Gastrocnemius medialis (tissue), 4 donors: Measurements from ENCODE around the gene PPP1R8. TPM values are rescaled to one million over a fixed set of nuclear protein-coding genes. Genes with fewer than 3 reads are reported as not detected.
"Not testable (repeated sequence)": the region's sequence is repeated elsewhere in the genome, so short reads cannot be mapped to it uniquely, and the experiment has no call there.

Source experiments
- ATAC-seq, 2 donors: fragments of 150-250 bp; one replicate each; pipeline ENCODE4 v1.9.1; 2016
- DNase-seq, 2 donors: peaks; one replicate each; pipeline ENCODE4 v3.0.0-alpha.2; 2019
- H3K27ac ChIP-seq, 4 donors: fragments of 200-600 bp; sonication (generic); 1 replicate in 1 of 4; 2 replicates in 3 of 4; pipeline ENCODE4 v1.5.1; 2016 to 2018; ENCODE audit warnings: mild to moderate bottlenecking in 2 of 4, moderate library complexity in 1 of 4
- H3K27me3 ChIP-seq, 3 donors: fragments of 200-600 bp; sonication (generic) in 2 of 3; 1 replicate in 1 of 3; 2 replicates in 2 of 3; pipeline versions ENCODE4 v1.5.1 to v1.6.0; 2016 to 2019; ENCODE audit warnings: mild to moderate bottlenecking in 1 of 3, moderate library complexity in 1 of 3
- H3K36me3 ChIP-seq, 2 donors: fragments of 200-600 bp; sonication (generic) in 1 of 2; one replicate each; pipeline ENCODE4 v1.5.1; 2017 to 2018
- H3K4me1 ChIP-seq, 2 donors: fragments of 200-600 bp; sonication (generic) in 1 of 2; one replicate each; pipeline ENCODE4 v1.5.1; 2016 to 2017; ENCODE audit warnings: mild to moderate bottlenecking in 2 of 2
- H3K4me3 ChIP-seq, 4 donors: fragments of 200-600 bp; sonication (generic) in 3 of 4; 1 replicate in 1 of 4; 2 replicates in 3 of 4; pipeline ENCODE4 v1.5.1; 2016 to 2019; ENCODE audit warnings: mild to moderate bottlenecking in 2 of 4
- H3K9me3 ChIP-seq, 3 donors: fragments of 200-600 bp; sonication (generic) in 2 of 3; 1 replicate in 1 of 3; 2 replicates in 2 of 3; pipeline ENCODE4 v1.5.1; 2016 to 2019
- CTCF ChIP-seq, 5 experiments: fragments of 450-650 bp in 3 of 5; fragments of 200-600 bp in 2 of 5; sonication (generic) in 2 of 5; IDR thresholded peaks in 4 of 5; conservative IDR thresholded peaks in 1 of 5; 1 replicate in 4 of 5; 2 replicates in 1 of 5; pipeline ENCODE4 v1.5.1; 2016 to 2019; ENCODE audit warnings: antibody characterized with exemption in 5 of 5, mild to moderate bottlenecking in 3 of 5, moderate library complexity in 3 of 5
- POLR2A ChIP-seq, 2 donors: fragments of 450-650 bp; IDR thresholded peaks; one replicate each; pipeline ENCODE4 v1.6.1; 2017; ENCODE audit warnings: antibody characterized with exemption in 2 of 2, mild to moderate bottlenecking in 2 of 2, moderate library complexity in 2 of 2
- in situ Hi-C, 4 donors: fragments of 200-750 bp; cut with MboI; loops; one replicate each; pipeline versions ENCODE4 v1.15.0 to v1.8.0; 2017; ENCODE audit warnings: low sequenced_read_pairs in 4 of 4
- intact Hi-C: fragments of 100-400 bp; cut with DNase I; formaldehyde crosslinking; loops from one replicate; pipeline ENCODE4 v1.15.1; 2023; ENCODE audit warnings: low total_unique reads
- total RNA-seq, 4 donors: library from RNA; depleted of rRNA; stranded (reverse); fragments of >200 nt; gene quantifications; one replicate each; pipeline versions ENCODE4 v1.1.0 to v1.2.3, GENCODE V29; 2016

PPP1R8 gene
- total RNA-seq, 4 donors from 2014 or later, result 18.0 to 27.3 (median 25.0) TPM

- H3K36me3 ChIP-seq, result peaks cover 7 to 84% of the 10 kb centered on the region in 2 donors
- no peaks in the 10 kb centered on the region for H3K4me1 ChIP-seq
- ATAC-seq (peak; percentile 61 to 62), DNase-seq (no peak)
- no peaks in the 10 kb centered on the region for H3K9me3 ChIP-seq
- H3K27ac ChIP-seq, result peak overlapping the region in 2 of 4 donors; percentile 42 to 44
- in situ Hi-C loops, result no loop called here
- intact Hi-C loops, result no loop called here
- H3K4me3 ChIP-seq, result no peak overlapping the region
- TF ChIP-seq CTCF (IDR thresholded peaks at IDR 0.05 in 4 of 5, conservative IDR thresholded peaks at IDR 0.05 in 1 of 5), result no peak
- TF ChIP-seq POLR2A (IDR thresholded peaks at IDR 0.05), result no peak
- H3K27me3 ChIP-seq, result no peaks in the 10 kb centered on the region
These were observed 13.5 kb upstream of the PPP1R8 start for GRCh38 chr1:27816921-27817630.

GRCh38 chr1:27821761-27822315, 8.7 kb upstream of the PPP1R8 start:
- no peak for ATAC-seq
- no peak overlapping the region for H3K27ac ChIP-seq
- no peak overlapping the region for H3K4me3 ChIP-seq
- no peaks in the 10 kb centered on the region for H3K9me3 ChIP-seq
- TF ChIP-seq POLR2A (IDR thresholded peaks at IDR 0.05), result no peak
- no peak for TF ChIP-seq CTCF (IDR thresholded peaks at IDR 0.05 in 4 of 5, conservative IDR thresholded peaks at IDR 0.05 in 1 of 5)
- H3K27me3 ChIP-seq, result no peaks in the 10 kb centered on the region
- DNase-seq, result no peak
- H3K36me3 ChIP-seq, result peaks cover 9 to 74% of the 10 kb centered on the region in 2 donors
- H3K4me1 ChIP-seq, result no peaks in the 10 kb centered on the region
- in situ Hi-C loops, result no loop called here
- intact Hi-C loops, result no loop called here

- in situ Hi-C loops (no loop called here), intact Hi-C loops (no loop called here)
- DNase-seq, result no peak
These were observed 6.8 kb upstream of the PPP1R8 start for GRCh38 chr1:27823784-27824183.

GRCh38 chr1:27824411-27824810, 6.2 kb upstream of the PPP1R8 start:
- H3K27ac ChIP-seq, result no peak overlapping the region

More at GRCh38 chr1:27823784-27824183, 6.8 kb upstream of the PPP1R8 start:
- Histone ChIP-seq H3K4me1 (no peaks in the 10 kb centered on the region), H3K9me3 (no peaks in the 10 kb centered on the region), H3K27me3 (no peaks in the 10 kb centered on the region), H3K27ac (no peak overlapping the region), H3K36me3 (peaks cover 9 to 55% of the 10 kb centered on the region in 2 donors), H3K4me3 (no peak overlapping the region)
- no peak for TF ChIP-seq CTCF (IDR thresholded peaks at IDR 0.05 in 4 of 5, conservative IDR thresholded peaks at IDR 0.05 in 1 of 5)
- TF ChIP-seq POLR2A (IDR thresholded peaks at IDR 0.05), result no peak
- no peak for ATAC-seq

GRCh38 chr1:27829339-27829960, 1.1 kb upstream of the PPP1R8 start:
- in situ Hi-C loops, intact Hi-C loops: not testable (repeated sequence)

More at GRCh38 chr1:27824411-27824810, 6.2 kb upstream of the PPP1R8 start:
- no peak for ATAC-seq
- intact Hi-C loops (no loop called here), in situ Hi-C loops (no loop called here)
- H3K27me3 ChIP-seq, result no peaks in the 10 kb centered on the region
- DNase-seq, result no peak
- TF ChIP-seq CTCF (IDR thresholded peaks at IDR 0.05 in 4 of 5, conservative IDR thresholded peaks at IDR 0.05 in 1 of 5) (no peak), POLR2A (IDR thresholded peaks at IDR 0.05) (no peak)
- no peaks in the 10 kb centered on the region for H3K4me1 ChIP-seq
- H3K36me3 ChIP-seq, result peaks cover 7 to 48% of the 10 kb centered on the region in 2 donors
- H3K9me3 ChIP-seq, result no peaks in the 10 kb centered on the region
- no peak overlapping the region for H3K4me3 ChIP-seq

More at GRCh38 chr1:27829339-27829960, 1.1 kb upstream of the PPP1R8 start:
- peaks cover 0 to 22% of the 10 kb centered on the region in 2 donors for H3K36me3 ChIP-seq
- peak overlapping the region in 2 of 4 donors; percentile 88 to 95 for H3K4me3 ChIP-seq
- peak overlapping the region; percentile 86 to 92 (median 87) for H3K27ac ChIP-seq
- not testable (repeated sequence) for DNase-seq, H3K27me3 ChIP-seq, H3K9me3 ChIP-seq, ATAC-seq
- H3K4me1 ChIP-seq, result peaks cover 13 to 26% of the 10 kb centered on the region in 2 donors
